GM04503 (cell line): ENCODE measurements around the gene SPOCD1.

Experiments
- DNase-seq: peaks from one replicate; pipeline ENCODE4 v3.0.0-alpha.2; 2012; ENCODE audit warnings: low read depth

Gene SPOCD1

GRCh38 chr1:31771891-31772668, 43.7 kb downstream of the SPOCD1 start:
- no peak for DNase-seq

- no peak for DNase-seq
These were observed 46.0 kb downstream of the SPOCD1 start for GRCh38 chr1:31769720-31770390.

- DNase-seq = no peak
These were observed 46.7 kb downstream of the SPOCD1 start for GRCh38 chr1:31768939-31769704.

GRCh38 chr1:31768407-31768907, 47.4 kb downstream of the SPOCD1 start:
- DNase-seq = no peak

- DNase-seq = no peak
These were observed 48.6 kb downstream of the SPOCD1 start for GRCh38 chr1:31767225-31767624.

GRCh38 chr1:31765516-31765915, 50.3 kb downstream of the SPOCD1 start:
- no peak for DNase-seq

- DNase-seq = no peak
These were observed 50.8 kb downstream of the SPOCD1 start for GRCh38 chr1:31765041-31765467.

- no peak for DNase-seq
These were observed 51.3 kb downstream of the SPOCD1 start, which contains the start of gene ADGRB2 for GRCh38 chr1:31764312-31765040. Gene ADGRB2, minus strand, starts transcription at chr1:31764340. Its CDS starts 7,119 bp downstream, at chr1:31757221.

GRCh38 chr1:31763671-31764311, 52.0 kb downstream of the SPOCD1 start:
- no peak for DNase-seq

GRCh38 chr1:31762726-31763670, 52.8 kb downstream of the SPOCD1 start:
- DNase-seq = no peak

- DNase-seq = no peak
These were observed 53.5 kb downstream of the SPOCD1 start for GRCh38 chr1:31762323-31762722.

GRCh38 chr1:31761883-31762282, 53.9 kb downstream of the SPOCD1 start:
- no peak for DNase-seq

- no peak for DNase-seq
These were observed 55.1 kb downstream of the SPOCD1 start for GRCh38 chr1:31760471-31761470.

- no peak for DNase-seq
These were observed 56.4 kb downstream of the SPOCD1 start for GRCh38 chr1:31759298-31760023.

- DNase-seq = no peak
These were observed 57.0 kb downstream of the SPOCD1 start for GRCh38 chr1:31758823-31759222.

GRCh38 chr1:31757989-31758388, 57.8 kb downstream of the SPOCD1 start:
- no peak for DNase-seq

GRCh38 chr1:31757204-31757679, 58.6 kb downstream of the SPOCD1 start:
- no peak for DNase-seq

- DNase-seq = no peak
These were observed 59.2 kb downstream of the SPOCD1 start for GRCh38 chr1:31756578-31756977.
